GM19025 (cell line): ENCODE data around the gene ATAD1.
"Not testable (repeated sequence)": the region's sequence is repeated elsewhere in the genome, so short reads cannot be mapped to it uniquely, and the experiment has no call there.

ENCODE experiments used
- ATAC-seq: cut with Tn5 transposase; IDR thresholded peaks from one replicate; pipeline ENCODE4 v1.9.1; 2021; ENCODE audit warnings: mild to moderate bottlenecking, low read depth, moderate library complexity; ENCODE audit not compliant: unreplicated experiment

Gene ATAD1

GRCh38 chr10:87804939-87805569 lies 13.0 kb downstream of the ATAD1 start:
- no peak for ATAC-seq

DNA sequence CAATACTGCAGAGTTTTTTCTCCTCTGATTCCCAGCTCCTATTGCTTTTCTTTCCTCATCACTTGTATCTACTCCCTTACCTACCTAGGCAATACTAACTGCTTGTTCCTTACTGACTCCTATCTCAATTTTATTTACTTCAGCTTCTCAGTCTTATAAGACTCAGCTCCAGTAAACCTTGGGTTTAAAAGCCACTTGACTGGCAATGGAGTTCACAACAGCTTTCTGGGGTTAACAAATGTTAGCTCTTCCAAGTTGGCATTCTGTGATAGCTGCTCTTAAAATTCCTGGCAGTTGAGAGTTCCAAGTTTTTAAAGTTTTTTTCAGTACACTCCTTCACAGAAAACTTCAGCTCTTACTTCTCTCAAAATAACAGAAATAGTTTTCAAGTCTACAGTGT lies 14.2 kb downstream of the ATAD1 start:
- no peak for ATAC-seq

DNA sequence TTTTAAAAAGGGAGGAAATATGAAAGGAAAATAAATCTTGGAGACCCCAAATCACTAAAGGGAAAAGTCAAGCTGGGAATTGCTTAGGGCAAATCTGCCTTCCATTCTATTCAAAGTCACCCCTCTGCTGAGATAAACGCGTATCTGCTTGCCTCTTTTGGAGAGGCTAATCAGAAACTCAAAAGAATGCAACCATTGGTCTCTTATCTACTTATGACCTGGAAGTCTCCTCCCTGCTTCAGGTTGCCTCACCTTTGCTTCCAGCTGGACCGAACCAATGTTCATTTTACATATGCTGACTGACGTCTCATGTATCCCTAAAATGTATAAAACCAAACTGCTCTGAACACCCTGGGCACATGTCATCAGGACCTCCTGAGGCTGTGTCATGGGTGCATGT lies 14.7 kb downstream of the ATAD1 start:
- ATAC-seq, result no peak

GRCh38 chr10:87801813-87802435 lies 16.1 kb downstream of the ATAD1 start:
- ATAC-seq, result not testable (repeated sequence)

DNA sequence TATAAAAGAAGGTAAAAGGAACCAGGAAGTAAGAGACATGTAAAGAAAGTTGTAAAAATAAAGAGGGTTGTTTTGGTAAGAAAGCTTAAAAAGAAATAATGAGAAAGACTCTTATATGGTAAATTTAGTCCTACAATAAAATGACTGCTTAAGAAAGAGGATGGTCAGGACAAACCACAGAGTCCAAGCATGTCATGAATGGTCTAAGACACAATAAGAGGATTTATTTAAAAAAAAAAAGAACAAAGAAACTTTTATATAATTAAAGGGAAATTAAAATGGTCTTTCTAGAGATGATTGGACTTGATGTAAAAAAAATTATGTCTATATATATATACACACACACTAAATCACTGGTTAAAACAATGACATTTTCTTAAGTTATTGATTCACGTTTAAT lies 18.2 kb downstream of the ATAD1 start:
- ATAC-seq, result no peak

DNA sequence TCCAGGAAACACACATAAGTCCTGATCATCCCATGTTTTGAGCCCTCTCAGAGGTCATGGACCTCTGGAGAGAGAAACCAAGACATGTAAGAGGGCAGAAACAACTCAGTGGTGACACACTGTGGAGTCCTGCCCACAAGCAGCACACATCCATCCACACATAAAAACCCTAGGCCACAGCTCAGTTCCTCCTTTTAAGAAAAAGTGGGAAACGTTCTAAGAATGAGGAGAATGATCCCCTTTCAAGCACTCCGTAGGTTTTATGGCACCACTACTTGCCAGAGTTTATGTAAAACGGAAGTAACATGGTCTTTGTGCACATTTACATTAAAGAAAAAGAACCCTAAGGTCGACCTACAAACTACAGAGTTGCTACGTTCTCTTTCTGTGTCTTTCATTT lies 19.9 kb downstream of the ATAD1 start:
- no peak for ATAC-seq

DNA sequence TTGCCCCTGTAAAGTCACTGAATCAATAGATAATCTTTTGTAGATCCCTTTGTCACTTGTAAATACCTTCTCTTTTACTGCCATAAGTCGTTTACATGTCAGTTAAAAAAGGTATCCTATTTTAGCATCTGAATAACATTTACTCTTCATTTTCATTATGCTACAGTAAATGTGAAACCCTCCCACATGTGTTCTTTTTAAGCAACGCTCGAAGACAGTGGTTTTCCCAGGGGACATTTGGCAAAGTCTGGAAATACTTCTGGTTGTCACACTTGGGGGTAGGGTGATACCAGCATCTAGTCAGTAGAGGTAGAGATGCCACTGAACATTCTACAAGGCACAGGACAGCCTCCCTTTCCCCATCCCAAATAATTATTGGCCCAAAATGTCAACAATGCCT lies 23.7 kb downstream of the ATAD1 start:
- ATAC-seq, result no peak

GRCh38 chr10:87790185-87790584 lies 27.8 kb downstream of the ATAD1 start:
- no peak for ATAC-seq

GRCh38 chr10:87786421-87786820 lies 31.6 kb downstream of the ATAD1 start:
- no peak for ATAC-seq

DNA sequence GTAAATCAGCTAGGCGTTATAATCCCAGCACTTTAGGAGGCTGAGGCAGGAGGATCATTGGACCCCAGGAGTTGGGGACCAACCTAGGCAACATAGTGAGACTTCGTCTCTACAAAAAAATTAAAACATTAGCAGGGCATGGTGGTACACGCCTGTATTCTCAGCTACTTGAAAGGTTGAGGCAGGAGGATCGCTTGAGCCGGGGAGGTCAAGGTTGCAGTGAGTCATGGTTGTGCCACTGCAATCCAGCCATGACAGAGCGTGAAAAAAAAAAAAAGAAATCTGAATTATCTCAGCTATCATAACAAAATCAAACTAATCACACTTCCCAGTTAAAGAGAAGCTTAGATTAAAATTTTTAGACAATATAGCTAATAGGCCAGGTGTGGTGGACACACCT lies 35.3 kb downstream of the ATAD1 start:
- no peak for ATAC-seq

DNA sequence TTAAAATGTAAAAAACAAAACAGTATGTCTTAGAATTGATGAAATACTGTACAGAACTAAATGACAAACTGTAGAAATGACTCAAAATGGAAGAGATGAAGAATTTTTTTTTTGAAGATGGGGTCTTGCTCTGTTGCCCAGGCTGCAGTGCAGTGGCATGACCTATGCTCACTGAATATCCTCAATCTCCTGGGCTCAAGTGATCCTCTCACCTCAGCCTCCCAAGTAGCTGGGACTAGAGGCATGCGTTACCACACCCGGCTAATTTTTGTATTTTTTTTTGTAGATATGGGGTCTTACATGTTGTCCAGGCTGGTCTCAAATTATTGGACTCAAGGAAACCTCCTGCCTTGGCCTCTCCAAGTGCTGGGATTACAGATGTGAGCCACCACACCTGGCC lies 36.5 kb downstream of the ATAD1 start:
- ATAC-seq, result no peak

DNA sequence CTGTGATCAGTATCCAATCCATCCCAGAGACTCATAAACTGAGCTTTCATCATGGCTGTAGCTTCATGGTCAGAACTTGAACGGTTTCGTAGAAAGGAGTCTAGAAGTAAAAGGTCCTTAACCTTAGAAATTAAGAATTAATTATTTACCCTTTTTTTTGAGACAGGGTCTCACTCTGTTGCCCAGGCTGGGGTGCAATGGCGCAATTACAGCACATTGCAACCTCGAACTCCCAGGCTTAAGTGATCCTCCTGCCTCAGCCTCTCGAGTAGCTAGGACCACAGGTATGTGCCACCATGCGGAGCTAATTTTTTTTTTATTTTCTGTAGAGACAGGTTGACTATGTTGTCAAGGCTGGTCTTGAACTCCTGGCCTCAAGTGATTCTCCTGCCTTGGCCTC lies 41.7 kb downstream of the ATAD1 start:
- no peak for ATAC-seq

GRCh38 chr10:87775766-87776165 lies 42.3 kb downstream of the ATAD1 start:
- ATAC-seq, result no peak

GRCh38 chr10:87771871-87772500 lies 46.0 kb downstream of the ATAD1 start:
- ATAC-seq, result no peak

GRCh38 chr10:87767253-87767652 lies 50.8 kb downstream of the ATAD1 start:
- no peak for ATAC-seq

DNA sequence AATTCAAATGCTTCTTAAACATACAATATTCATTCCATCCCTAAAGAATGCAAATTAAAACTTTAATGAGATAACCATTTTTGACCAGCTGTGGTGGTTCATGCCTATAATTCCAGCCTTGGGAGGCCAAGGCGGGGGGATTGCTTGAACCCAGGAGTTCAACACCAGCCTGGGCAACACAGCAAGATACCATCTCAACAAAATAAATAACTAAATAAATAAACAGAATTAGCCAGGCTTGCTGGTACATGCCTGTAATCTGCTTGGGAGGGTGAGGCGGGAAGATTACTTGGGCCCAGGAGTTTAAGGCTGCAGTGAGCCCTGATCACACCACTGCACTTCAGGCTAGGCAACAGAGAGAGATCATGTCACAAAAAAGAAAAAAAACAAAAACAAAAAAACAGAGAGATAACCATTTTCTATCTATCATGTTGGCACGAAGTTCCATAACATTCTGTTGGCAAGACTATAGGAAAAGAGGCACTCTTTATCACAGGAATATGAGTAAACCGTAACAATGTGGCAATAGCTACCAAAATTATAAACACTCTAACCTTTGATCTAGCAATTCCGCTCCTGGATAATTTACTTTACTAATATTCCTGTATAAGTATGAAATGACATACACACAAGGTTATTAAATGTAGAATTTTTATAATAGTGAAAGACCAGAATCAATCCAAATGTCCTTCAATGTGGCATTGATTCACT lies 52.2 kb downstream of the ATAD1 start:
- ATAC-seq, result no peak

DNA sequence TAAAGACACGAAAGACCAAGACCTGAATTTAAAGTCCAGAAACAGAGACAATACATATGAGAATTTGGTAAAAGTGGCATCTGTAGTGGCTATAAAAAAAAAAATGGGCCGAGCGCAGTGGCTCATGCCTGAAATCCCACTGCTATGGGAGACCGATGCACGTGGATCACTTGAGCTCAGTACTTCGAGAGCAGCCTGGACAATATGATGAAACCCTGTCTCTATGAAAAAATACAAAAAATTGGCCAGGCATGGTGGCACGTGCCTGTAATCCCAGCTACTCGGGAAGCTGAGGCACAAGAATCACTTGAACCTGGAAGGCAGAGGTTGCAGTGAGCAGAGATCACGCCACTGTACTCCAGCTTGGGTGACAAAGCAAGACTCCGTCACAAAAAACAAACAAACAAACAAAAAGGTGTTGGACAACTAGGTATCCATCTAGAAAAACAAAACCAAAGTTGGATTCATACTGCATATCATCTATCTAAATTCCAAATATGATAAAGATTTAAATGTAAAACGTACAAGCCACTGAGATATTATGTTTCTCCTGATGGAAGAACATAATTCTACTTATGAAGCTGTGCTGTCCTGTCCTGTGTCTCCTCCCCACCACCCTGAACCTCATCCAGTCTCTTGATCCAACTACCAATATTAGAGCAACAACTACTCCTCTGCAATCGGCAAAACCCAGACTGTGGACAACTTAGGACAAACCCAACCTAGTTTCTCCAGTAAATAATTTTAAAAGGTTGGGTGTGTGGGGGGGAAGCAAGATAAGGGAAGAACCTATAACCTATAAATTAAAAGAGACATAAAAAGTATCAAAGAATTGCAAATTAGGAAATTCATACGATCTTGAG lies 53.7 kb downstream of the ATAD1 start:
- no peak for ATAC-seq

DNA sequence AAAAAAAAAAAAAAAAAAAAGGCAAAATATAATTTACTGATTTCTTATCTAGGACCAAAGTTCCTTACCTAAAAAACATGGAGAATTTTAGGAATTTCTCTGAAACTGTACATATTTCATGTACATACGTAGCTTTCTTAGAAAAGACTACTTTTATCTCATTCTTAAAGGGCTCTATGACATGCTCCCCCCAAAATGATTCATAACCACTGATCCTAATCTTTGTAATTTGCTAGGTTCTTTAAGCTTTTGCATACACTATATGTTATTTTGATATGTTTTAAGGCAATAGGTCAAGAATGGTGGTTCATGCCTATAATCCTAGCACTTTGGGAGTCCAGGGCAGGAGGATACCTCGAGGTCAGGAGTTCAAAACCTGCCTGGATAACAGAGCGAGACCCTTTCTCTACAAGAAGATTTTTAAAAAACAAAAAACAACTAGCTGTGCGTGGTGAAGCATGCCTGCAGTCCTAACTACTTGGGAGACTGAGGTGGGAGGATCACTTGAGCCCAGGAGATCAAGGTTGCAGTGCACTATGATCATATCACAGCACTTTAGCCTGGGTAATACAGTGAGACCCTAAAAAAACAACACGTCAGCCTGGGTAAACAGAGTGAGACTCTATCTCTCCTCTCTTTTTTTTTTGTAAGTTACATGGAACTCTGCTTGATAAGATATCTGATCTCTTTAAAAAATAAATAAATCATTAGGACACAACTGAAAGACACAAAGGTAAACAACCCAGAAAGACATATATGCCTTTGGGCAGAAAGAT lies 54.8 kb downstream of the ATAD1 start:
- ATAC-seq, result no peak

- peak; percentile 49 for ATAC-seq
These were observed 56.1 kb downstream of the ATAD1 start for GRCh38 chr10:87761892-87762291.

GRCh38 chr10:87761153-87761552 lies 56.9 kb downstream of the ATAD1 start:
- no peak for ATAC-seq
